HG03039 (cell line): ENCODE data around the gene AVEN.

Experiments used
- ATAC-seq: cut with Tn5 transposase; IDR thresholded peaks from one replicate; pipeline ENCODE4 v1.9.1; 2021; ENCODE audit warnings: mild to moderate bottlenecking, moderate library complexity; ENCODE audit not compliant: unreplicated experiment

Gene AVEN

DNA sequence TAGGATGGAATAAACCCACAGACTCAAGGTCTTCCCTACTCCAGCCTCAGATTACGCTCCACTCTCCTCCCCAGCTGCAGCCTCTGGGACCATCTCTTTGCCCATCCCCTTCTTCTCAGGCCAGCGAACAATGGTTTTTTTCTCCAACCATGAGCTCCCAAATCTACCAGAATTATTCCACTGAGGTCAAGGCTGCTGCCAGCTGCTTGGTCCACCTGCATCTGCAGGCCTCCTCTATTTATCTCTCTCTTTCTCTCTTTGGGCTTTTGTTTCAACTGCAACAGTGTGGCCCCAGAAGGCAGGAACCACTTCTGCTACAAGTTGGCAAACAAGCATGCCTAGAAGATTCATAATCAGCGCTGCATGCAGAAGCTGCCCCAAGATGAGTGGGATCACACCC is 51.6 kb downstream of the AVEN start:
- ATAC-seq, result no peak

DNA sequence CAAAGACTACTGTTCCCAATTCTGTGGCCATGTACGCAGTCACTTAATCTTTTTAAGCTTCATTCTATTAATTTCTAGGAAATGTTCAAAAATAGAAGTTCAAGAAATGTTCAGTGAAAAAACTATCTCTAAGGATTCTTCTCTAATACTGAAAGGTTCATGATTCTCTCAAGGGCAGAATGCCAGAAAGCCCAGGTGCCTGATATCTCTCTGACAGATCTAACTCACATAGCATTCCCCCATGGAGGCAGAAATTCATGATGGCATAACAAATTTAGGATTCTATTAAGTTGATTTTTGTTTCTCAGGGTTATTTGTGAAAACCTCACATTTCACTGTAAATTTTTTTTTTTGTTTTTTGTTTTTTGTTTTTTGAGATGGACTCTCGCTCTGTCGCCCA is 53.3 kb downstream of the AVEN start:
- no peak for ATAC-seq

DNA sequence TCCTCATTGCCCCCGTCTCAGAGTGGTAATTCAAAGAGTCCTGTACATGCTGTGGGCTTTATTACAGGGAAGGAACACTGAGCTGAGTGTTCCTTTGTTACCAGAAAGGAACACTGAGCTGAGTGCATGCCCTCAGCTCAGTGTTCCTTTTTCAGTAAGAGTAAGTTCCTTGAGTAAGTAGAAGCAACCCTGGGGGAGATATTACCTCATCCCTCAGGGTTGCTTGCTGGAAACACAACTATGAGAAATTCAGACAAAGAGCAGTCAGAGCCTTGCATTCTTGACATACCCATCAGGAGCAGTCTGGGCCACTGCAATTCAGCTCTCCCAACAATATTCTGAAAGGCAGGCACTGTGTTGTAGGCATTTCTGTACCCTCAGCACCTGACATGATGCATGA is 53.7 kb downstream of the AVEN start:
- ATAC-seq, result no peak

DNA sequence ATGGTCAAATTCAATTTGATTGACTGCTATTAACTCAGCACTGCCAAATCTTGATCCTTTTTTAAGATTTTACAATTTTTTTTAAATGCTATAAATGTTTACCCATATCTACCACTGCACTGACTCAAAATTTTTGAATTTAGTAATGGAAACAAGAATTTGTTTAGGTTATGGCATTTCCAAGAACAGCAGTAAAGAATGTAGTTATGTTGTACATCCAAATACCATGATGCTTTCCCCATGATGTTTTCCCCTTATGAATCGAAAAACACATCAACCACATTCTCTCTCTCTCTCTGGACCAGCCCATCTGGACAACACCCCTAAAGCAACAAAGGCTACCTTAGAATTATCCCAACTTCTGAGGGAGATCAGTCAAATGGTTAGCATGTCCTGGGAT is 56.5 kb downstream of the AVEN start:
- no peak for ATAC-seq

DNA sequence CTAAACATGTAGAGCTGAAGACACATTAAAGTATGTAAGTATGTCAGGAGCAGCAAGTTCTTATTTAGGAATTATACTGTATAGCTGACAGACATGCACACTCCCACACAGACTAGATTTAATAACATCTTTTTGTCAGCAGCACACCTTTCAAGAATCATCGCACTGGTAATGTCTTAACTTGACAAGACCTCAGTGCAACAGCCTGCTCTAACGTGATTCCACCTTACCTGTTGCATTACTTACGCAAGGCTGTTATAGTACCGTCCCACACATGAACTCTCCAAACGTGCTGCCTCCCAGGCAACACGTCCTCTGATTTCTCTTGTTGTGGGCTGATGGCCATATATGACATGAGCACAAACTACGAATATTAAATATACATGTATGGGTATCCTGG is 58.8 kb downstream of the AVEN start:
- no peak for ATAC-seq

DNA sequence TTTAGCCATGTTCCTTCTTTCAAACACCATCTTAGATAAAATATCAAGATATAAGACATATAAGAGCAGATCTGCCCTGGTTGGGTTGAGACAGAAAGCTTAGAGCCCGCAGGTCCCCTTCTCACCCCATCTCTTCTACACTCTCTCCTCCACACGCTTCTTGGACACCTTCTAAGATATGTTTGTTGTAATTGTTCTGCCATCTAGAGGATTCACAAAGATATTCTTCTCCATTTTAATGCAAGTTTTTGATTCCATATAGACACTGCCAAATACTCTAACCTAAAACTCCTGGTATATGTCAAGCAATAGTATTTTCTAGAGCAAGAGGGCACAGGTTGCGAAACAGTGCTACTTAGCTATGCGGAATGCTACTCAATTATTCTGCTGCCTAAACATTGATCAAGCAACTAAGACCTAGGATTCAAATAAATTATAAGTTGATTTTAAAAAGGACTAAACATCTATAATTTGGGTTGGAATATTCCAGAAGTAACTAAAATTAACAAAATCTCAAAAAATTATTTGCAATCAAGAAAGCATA is 63.9 kb downstream of the AVEN start:
- ATAC-seq, result no peak

DNA sequence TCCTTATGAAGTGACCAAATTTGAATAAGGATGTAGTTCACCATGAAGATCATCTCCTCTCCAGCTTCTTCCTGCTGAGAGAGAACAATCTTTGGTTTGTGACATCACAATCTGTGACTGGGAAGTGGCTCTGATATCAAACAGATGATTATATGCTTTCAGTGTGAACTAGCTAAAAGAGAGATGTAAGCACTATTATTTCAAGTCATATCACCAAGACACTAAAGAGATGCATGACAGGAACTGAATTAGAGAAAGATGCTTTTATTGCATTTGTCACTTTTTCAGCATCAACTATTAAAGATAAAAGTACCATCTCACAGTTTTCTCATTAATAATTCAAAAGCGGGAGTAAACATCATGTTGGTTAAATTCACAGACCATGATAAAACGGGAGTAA is 67.2 kb downstream of the AVEN start:
- no peak for ATAC-seq

DNA sequence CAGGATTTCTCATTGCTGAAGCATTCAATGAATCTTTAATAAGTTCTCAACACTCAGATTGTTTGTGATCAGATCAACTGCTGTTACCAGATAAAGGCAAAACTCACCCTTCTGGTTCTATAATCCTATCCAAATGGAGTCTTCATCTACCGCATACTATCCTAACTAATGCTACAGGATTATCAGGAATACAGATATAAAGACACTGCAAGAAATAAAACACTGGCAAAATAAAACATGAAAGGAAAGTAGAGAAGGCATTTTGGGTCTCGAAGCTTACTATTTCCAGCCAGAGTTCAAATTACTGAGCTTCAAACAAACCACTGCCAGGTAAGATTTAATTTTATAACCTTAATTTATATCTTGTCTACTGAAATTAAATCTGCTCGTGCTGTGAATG is 70.2 kb downstream of the AVEN start:
- ATAC-seq, result no peak

DNA sequence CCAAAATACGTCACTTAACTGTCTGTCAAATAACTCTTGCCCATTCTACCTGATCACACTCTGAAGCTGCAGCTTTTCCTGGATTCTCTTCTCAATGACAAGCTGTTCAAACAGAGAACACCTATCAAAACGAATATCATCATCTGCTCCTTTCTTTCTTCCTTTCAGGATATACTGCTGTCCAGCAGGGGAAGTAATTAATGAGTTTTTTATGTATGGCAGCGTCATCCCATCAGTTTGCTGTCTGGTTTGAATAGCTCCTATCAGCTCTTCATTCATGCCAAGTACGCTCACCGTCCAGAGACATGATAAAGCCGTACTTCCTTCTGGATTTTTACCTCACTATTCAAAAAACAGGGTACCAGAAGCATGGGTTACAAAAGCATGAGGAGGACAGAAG is 70.8 kb downstream of the AVEN start, which contains the start of gene CHRM5:
TSS of gene CHRM5 (plus strand) at position 274 of the 400 bp plus-strand sequence. CDS start 94,221 bp downstream, outside the sequence.
- no peak for ATAC-seq

DNA sequence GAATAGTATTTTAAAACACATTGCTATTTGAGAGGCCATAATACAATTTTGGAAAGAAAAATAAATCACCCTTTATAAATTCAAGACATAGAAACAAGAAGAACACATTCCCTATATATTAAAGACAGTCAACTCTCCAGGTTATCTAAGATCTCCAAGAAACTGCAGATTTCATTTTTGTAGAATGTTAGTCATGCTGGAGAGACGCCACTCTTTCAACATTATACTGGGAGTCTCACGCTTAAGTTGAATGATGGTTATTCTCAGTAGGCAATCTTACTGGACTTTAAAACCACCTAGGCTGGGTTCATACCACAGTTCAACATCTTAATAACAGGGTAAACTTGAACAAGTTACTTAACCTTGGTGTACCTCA is 74.4 kb downstream of the AVEN start:
- no peak for ATAC-seq

DNA sequence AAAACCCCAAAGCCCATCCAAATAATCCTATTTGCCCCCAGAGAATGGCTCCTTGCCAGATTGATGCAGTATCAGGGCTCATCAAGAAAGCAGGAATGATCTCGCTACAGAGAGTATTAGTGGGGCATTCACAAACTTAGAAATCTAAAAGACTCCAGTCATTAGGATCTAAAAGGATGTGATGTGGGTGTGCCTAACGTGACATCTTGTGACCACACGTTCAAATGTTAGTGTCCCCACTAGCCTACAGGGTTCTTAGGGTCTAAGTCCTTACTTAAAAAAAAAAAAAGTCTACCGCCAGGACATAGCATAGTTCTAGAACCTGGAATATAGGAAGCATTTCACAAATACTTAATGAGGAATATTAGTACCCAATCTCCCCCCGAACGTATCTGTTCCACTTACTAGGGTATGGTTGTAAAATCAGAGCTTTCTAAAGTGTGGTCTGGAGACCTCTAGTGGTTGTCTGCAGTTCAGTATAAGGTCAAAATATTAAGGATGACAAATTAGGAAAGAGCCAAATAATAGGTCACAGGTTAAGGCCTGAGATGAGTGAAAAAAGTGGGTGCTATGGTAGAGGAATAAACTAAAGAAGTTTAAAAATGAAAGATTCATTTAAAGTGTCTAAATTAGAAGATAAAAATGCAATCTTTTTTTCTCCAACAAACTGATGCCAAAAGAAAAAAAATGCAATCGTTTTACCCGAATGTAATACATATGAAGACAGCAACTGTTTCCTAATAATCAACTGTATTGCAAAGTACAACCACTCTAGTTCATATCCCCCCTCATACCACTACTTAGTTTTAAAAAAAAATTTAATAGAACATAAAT is 75.0 kb downstream of the AVEN start:
- no peak for ATAC-seq

DNA sequence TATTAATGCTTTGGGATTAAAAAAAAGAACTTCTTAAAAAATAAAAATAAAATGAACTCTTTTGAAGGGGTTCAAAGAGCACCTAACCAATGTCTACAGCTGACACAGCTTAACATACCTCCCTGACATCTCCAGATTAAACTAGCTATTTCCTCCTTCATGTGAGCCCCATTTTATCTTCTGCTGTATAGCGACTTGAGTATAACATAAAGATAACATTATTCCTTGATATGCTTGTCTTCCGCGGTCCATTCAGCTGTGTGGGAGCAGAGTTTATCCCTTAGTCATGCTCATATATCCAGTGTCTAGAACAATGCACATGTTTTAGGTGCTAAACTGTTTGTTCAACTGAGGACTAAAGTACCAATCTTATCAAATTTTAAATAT is 78.5 kb downstream of the AVEN start:
- no peak for ATAC-seq

DNA sequence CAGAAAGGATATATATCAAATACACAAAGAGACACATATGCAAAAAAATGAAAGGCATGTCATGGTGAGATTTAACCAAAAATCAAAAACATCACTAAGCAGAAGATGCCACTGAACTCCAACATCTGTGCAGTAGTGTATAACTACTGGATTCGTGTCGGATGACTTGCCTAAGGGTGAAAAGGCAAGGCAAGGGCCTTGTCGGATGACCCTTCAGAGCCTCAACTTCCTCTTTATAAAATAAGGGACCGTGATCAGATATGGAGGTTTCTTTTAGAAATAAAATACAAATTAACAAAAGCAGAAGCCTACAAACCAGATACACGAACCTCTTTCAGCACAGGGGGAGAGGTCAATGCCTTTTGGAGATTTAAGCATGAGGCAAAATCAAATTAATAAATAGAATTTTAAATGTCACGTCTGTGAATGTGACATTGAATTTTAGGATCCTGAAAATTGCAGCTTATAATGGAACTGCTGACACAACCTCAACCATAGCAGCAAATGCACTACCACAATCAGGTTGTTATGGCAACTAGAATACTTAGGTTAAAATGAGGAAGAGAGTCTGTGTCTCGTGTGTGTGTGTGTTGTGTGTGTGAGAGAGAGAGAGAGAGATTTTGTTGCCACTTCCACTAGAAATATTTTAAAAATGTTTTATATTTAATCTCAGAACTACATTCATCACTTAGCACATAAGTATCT is 79.0 kb downstream of the AVEN start:
- ATAC-seq, result no peak

DNA sequence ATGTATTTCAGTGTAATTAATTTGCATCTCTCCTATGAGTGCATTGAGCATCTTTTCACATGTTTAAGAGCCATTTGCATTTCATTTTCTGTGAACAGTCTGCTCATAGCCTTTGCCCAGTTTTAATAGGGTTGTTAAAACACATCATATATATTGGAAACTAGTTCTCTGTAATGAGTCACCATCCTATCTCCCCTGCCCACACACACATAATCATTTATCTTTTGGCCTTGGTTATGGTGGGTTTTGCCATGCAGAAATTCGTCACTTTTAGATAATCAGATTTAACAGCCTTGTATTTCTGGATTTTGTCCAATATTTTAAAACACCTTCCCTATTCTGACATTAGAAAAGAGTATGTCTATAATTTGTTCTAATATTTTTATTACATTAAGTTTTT is 82.6 kb downstream of the AVEN start:
- ATAC-seq, result no peak

DNA sequence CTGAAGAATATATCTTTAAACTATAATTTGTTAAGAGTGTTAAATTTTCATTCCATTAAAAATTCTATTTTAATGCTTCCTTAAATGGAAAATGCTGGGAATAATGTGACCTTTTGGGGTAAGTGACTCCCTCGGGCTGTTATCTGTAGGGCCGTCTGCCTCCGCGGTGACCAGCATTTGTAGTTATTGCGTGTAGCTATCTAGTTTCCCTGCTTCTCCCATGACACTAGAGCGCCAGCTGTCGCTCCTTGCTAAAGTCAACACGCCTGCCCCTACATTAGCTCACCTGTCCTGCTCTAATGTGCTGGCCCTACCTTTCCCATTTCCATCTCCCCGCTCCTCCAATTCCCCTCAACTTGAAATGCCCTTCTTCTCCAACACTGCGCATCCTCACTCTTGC is 83.1 kb downstream of the AVEN start:
- no peak for ATAC-seq

DNA sequence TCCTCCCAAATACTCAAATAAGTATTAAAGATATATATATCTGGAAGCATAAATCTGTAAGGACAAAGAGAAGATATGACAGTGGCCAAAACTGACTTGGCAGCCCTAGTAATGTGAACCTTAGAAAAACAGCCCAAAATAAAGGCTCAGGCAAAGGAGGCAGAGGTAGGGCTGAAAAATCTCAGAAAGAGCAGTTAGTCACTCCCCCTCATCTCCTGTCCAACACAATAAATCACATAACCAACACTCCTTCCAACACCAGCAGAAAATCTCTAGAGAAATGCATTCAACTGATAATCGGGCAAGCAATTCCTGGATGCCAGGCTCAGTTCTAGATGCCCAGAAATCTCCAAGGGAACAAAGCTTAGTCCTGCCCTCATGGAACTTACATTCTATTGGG is 92.9 kb downstream of the AVEN start:
- no peak for ATAC-seq

DNA sequence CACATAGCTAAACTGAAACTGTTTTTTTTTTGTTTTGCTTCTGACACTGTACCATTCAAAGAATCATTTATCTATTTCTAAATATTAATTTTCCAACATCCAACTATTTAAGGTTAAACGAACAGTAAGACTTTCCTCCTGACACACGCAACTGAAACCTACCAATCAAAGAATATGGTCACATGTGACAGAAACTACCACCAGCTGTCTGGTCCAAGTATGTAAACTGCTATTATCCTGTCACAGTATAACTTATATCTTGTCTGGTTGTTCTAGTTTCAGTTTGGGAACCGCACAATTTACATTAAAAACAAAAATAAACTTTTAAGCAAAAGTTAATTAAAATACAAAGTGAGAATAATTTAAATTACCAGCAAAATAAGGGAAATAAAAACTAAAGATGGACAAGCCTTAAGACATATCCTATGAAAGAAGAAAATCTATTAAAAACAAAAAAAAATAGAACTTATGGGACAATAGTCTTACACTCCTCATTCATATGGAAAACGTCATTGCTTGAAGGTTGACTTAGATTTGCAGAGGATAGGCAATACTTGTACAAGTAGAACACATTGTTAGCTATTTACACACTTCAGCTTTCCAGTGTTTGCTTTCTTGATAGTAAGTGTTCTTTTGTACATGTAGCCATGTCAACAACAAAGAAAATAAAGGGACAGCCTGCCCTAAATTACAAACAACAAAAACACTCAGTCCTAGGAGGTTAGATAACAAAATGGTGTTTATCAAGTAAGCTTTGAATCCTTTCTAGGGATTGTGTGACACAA is 97.5 kb downstream of the AVEN start:
- ATAC-seq, result no peak

DNA sequence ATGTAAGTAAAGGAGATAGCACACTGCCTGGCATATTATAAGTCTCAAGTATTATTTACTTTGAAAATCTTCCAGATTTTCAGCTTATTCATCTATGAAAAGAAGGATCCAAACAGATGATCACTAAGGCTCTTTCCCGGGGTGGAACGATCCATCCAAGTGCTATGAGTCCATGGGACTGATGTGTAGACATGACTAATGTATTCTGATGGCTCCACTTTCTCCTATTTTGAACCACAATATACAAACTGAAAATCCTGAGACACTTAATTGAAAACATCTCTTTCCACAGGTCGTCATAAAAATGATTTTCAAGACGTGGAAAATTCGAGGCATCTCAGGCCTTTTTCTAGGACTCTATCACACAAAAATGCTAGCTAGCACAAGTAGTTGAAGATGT is 104.1 kb downstream of the AVEN start:
- ATAC-seq, result no peak

DNA sequence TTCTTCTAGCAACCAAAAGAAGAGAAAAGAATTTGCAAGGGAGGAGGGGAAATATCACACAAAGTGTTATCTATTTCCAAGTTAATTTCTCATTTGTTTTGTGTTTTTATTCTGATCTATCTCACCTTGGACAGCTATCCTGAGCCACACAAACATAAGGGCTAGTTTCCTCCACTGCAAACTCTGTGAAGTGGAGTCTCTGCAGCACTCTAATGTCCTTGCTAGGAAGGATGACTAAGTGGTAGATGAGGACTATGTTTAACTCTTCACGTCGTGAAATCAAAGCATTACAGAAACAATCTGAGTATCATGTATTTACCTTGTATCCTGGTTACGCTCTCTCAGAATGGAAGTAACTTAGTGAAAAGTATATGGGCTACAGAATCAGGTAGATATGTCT is 104.6 kb downstream of the AVEN start:
- ATAC-seq, result no peak

DNA sequence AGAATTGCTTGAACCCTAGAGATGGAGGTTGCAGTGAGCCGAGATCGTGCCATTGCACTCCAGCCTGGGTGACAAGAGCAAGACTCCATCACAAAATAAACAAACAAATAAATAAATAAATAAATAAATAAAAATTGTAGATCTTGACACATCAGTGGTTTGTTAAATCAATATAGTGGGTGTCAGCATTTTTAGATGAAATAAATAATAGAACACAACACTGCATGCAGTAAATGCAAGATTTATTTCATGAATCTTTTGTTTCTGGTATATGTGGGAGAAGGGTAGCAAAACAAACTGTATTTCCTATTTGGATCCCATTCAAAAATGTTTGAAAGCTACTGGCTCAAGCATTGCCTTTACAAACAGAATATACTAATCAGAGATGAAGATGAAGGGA is 106.3 kb downstream of the AVEN start:
- ATAC-seq, result no peak

DNA sequence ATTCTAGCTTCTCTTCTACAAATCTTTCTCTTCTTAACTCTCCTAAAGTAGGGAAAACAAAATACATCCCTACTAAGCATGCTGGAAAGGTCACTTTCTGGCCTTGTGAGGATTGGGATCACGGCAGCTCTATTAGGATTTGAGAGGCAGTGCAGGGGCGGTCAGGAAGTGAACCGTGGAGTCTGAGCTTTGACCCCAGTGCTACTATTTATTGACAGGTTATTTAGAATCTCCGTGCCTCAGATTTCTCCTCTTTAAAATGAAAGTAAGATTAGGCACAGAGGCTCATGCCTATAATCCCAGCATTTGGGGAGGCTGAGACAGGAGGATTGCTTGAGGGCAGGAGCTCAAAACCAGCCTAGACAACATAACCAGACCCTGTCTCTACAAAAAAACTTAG is 112.7 kb downstream of the AVEN start:
- no peak for ATAC-seq
